Fibroblast of pulmonary artery (primary cell): ENCODE results near the gene TIMP1.

Experiments used
- DNase-seq: peaks from one replicate; pipeline ENCODE4 v3.0.0-alpha.2; 2010; ENCODE audit warnings: low read depth
- H3K4me3 ChIP-seq: replicated peaks from 2 replicates; pipeline ENCODE4 v1.5.1; 2011; ENCODE audit warnings: low read depth, mild to moderate bottlenecking, control low read depth, low read length, moderate library complexity
- TF ChIP-seq, protein P1 (sequence below): IDR thresholded peaks from 2 replicates; pipeline ENCODE4 v1.5.1; 2011; ENCODE audit warnings: mild to moderate bottlenecking, control low read depth, low read length, inconsistent platforms; ENCODE audit errors: missing control alignments

TIMP1 gene

DNA sequence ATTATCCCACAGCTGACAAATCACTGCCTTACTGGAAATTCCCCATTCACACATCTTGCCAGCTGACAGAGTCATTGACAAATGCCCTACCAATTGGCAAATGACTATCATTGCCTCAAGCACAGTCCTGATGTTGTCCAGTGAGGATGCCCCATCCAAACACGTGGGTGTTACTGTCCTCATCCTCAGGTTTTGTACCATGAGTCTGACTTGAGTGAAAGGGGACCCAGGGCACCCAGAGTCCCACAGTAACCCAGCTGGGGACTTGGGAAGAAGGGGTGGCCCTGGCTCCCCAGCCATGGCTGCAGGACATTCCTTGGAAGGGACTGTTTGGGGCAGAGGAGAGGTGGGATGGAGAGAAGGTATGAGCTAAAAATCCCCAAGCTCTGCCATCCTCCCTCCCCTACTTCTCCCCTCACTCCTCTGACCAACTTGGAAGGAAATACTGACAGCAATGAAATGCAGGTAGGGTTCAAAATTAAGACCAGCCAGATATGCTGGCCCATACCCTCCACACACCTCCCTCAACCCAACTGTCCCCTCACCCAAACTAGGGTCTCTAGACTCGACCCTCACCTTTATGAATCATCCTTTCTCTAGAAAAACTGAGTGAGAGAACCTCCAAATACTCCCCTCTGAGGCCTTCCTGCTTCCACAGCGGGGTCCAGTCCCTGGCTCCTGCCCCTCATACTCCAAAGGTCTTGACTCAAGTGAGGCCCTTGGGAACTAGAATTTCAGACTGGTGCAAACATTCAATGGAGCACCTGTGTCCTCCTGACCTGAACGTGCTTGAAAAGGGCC, 5.1 kb downstream of the TIMP1 start:
- H3K4me3 ChIP-seq, result no peak overlapping the region
- peak; percentile 56 for DNase-seq
- TF ChIP-seq, protein P1, sequence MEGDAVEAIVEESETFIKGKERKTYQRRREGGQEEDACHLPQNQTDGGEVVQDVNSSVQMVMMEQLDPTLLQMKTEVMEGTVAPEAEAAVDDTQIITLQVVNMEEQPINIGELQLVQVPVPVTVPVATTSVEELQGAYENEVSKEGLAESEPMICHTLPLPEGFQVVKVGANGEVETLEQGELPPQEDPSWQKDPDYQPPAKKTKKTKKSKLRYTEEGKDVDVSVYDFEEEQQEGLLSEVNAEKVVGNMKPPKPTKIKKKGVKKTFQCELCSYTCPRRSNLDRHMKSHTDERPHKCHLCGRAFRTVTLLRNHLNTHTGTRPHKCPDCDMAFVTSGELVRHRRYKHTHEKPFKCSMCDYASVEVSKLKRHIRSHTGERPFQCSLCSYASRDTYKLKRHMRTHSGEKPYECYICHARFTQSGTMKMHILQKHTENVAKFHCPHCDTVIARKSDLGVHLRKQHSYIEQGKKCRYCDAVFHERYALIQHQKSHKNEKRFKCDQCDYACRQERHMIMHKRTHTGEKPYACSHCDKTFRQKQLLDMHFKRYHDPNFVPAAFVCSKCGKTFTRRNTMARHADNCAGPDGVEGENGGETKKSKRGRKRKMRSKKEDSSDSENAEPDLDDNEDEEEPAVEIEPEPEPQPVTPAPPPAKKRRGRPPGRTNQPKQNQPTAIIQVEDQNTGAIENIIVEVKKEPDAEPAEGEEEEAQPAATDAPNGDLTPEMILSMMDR, result no peak

DNA sequence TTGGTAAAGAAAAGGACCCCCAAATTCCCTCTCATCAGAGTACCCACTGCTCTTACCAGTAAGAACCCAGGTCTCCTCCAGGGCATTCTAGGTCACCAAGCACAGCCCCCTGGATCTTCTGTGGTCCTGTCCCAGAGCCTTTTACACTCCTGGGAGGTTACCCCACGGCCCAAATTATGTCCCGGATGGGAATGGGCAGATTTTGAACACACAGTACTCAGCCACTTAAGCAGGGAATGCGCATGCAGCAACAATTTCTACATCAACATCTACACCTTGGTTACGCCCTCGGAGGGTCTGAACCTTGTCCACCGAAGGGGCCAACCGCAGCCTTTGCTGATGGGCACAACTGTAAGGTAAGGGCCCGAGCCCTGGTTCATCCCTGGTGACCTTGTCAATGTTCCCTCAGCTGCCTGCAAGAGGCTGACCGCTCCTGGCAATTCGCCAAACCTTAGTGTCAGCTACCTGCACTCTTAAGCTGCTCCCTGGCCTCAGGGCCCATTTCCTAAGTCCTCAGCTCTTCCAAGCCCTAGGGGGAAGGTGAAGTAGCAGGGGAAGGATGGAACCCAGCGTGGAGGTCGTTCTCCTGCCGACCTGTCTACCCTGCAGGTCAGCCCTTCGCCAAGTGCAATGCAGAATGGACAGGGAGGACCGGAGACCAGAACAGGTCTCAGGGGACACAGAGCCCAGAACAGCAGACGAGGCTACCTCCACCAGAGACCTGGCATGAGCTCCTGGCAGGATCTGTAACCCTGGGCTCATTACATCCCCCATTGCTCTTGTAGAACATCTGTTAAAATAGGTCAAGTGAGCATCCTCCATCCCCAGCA, 5.9 kb downstream of the TIMP1 start:
- TF ChIP-seq, protein P1, result no peak
- DNase-seq, result peak; percentile 54
- no peak overlapping the region for H3K4me3 ChIP-seq

DNA sequence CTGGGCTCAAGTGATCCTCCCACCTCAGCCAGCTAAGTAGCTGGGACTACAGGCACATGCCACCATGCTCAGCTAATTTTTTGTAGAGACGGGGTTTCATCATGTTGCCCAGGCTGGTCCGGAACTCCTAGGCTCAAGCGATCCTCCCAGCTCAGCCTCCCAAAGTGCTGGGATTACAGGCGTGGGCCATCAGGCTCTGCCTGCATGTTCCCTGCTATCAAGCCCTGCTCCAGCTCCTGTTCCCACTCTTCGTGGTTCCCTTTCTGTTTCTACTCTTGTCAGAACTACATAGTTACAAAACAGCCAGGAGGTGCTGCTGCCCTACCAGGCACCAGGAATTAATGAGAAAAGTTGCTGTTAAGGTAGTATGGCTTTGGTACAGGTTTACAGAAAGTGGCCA, 8.7 kb downstream of the TIMP1 start:
- no peak overlapping the region for H3K4me3 ChIP-seq
- DNase-seq, result no peak
- TF ChIP-seq, protein P1, result no peak

DNA sequence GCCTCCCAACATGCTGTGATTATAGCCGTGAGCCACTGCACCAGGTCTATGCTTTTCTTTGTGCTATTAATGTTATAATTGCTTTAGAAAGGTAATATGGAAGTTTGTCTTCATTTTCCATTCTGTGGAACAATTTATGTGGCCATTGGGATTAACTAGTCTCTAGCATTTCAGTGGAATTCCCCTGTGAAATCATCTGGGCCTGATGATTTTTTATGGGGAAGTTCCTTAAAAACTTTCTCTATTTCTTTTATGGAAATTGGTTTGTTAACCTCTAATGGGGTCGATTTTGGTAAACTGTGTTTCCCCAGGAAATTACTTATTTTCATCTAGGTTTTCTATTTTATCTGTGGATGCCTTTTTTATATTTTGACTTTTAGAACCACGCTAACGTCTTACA, 11.3 kb downstream of the TIMP1 start:
- no peak overlapping the region for H3K4me3 ChIP-seq
- TF ChIP-seq, protein P1, result no peak
- DNase-seq, result no peak

DNA sequence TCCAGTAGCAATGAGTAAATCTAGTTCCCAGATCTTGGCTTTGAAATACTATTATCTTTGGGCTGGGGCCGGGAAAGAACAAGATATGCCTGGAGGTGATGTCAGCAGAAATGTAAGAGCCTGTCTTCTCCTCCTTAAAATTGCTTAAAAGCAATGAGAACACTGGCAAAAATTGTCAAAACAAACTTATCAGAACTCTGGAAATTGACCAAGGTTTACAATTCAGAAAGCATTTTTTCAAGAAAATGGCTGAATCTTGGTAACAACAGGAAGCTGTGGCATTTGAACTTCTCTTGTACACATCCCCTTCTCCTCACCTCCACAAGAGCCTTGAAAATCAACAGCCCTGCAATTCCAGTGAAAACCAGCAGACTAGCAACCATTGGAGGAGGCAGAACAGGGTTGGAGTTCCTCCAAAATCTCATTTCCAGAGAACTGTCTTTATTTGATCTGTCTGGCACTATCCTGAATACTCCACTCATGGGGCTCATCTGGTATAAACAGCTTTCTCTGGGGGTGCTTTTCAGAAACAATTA, 13.5 kb downstream of the TIMP1 start:
- no peak overlapping the region for H3K4me3 ChIP-seq
- TF ChIP-seq, protein P1, result no peak
- DNase-seq, result peak; percentile 94

DNA sequence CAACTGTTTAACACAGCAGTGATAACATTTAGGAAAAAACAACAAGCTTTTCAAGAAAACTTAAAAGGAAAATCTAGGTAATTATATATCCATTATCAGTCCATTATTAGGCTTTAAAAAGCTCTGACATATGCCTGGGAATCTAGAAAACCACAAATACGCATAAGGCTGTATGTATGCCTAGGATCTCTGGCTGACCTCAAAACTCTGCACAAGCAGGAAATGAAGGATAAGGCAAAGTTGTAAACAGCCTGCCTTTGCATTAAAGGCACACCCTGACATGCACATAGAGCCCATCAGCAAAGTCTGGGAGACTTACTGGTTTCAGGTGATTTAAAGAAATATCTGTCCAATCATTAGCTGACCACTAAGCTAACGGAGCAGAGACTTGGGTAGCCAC, 14.0 kb downstream of the TIMP1 start:
- no peak overlapping the region for H3K4me3 ChIP-seq
- TF ChIP-seq, protein P1, result no peak
- peak; percentile 84 for DNase-seq
